K562 (cell line): ENCODE data around the gene CDS1. TPM values are rescaled to one million over a fixed set of nuclear protein-coding genes. Genes with fewer than 3 reads are reported as not detected.
A peak's percentile ranks its signal among the peaks of the same experiment; 100 is the strongest.

Source experiments
- ATAC-seq: fragments of 200-7000 bp; cut with Tn5 transposase; 3 replicates; pipeline ENCODE4 v1.9.1; 2020; ENCODE audit warnings: moderate library complexity
- BruUV-seq: library from RNA; stranded (reverse); fragments of 400-500 nt; replicated peaks from 2 replicates; lab custom pipeline; 2021; lab: Mats Ljungman, UMichigan
- CTCF ChIA-PET: fragments of 300-600 bp; formaldehyde crosslinking; extraction: SDS; loops from one replicate; lab custom pipeline; 2021; ENCODE audit warnings: low intra/inter-chr PET ratio; lab: Yijun Ruan, JAX
- POLR2A ChIA-PET: fragments of 300-600, 350-650 bp; sonication (Branson Sonifier 250); formaldehyde crosslinking; extraction: SDS; loops from one replicate; lab custom pipeline; 2021; ENCODE audit warnings: antibody characterized with exemption, inconsistent platforms; lab: Yijun Ruan, JAX
- DNase-seq, 4 experiments: peaks; one replicate each; pipeline versions ENCODE4 v3.0.0 to v3.0.0-alpha.2; 2011 to 2018; ENCODE audit warnings: low spot score in 3 of 4, mixed read lengths in 3 of 4; ENCODE audit errors: extremely low read depth in 1 of 4
- FAIRE-seq: peaks from 2 replicates; lab custom pipeline; 2011; peaks lifted over from hg19 to GRCh38; lab: Jason Lieb, UNC
- H2AFZ ChIP-seq: 2 replicates; pipeline ENCODE4 v1.6.0; 2011; ENCODE audit warnings: low read depth, low read length, control low read depth, inconsistent platforms
- H3K27ac ChIP-seq: fragments of 200-600 bp; 3 replicates; pipeline ENCODE4 v1.8.0; 2011; ENCODE audit warnings: low read depth, mild to moderate bottlenecking, control low read depth, inconsistent platforms, low read length, moderate library complexity, mixed read lengths; ENCODE audit errors: extremely low read depth
- H3K27me3 ChIP-seq, 2 experiments: fragments of 300-600 bp in 1 of 2; 2 replicates in 1 of 2; 3 replicates in 1 of 2; pipeline versions ENCODE4 v1.6.0 to v1.8.0; 2011; ENCODE audit warnings: inconsistent platforms in 2 of 2, low read length in 2 of 2, mild to moderate bottlenecking in 1 of 2, mixed read lengths in 1 of 2, moderate library complexity in 1 of 2; ENCODE audit not compliant: control insufficient read depth in 2 of 2, insufficient read depth in 2 of 2
- H3K36me3 ChIP-seq: fragments of 300-600 bp; 3 replicates; pipeline ENCODE4 v1.8.0; 2011; ENCODE audit warnings: mild to moderate bottlenecking, low read length, inconsistent platforms; ENCODE audit not compliant: control insufficient read depth, insufficient read depth
- H3K4me1 ChIP-seq, 2 experiments: fragments of 200-600 bp in 1 of 2; replicated peaks in 1 of 2; 2 replicates in 1 of 2; 3 replicates in 1 of 2; pipeline versions ENCODE4 v1.5.1 to v1.8.0; 2011; ENCODE audit warnings: inconsistent platforms in 2 of 2, low read length in 2 of 2, mild to moderate bottlenecking in 1 of 2, mixed read lengths in 1 of 2, moderate library complexity in 1 of 2; ENCODE audit not compliant: control insufficient read depth in 2 of 2, insufficient read depth in 2 of 2
- H3K4me2 ChIP-seq: 2 replicates; pipeline ENCODE4 v1.6.1; 2011; ENCODE audit warnings: low read length, control low read depth, inconsistent platforms, mixed read lengths; ENCODE audit not compliant: insufficient read depth
- H3K4me3 ChIP-seq: fragments of 200-600 bp; sonication (generic), shearing (Covaris generic); 2 replicates; pipeline ENCODE4 v1.5.1; 2016; ENCODE audit warnings: control low read depth, inconsistent platforms
- H3K79me2 ChIP-seq: fragments of 200-600 bp; 3 replicates; pipeline ENCODE4 v1.8.0; 2011; ENCODE audit warnings: low read length, inconsistent platforms; ENCODE audit not compliant: control insufficient read depth, insufficient read depth
- H3K9ac ChIP-seq, 2 experiments: 2 replicates each; pipeline versions ENCODE4 v1.6.0 to v1.6.1; 2011; ENCODE audit warnings: low read depth in 2 of 2, low read length in 2 of 2, control low read depth in 1 of 2, inconsistent platforms in 1 of 2, mild to moderate bottlenecking in 1 of 2, mixed read lengths in 1 of 2; ENCODE audit not compliant: insufficient read depth in 1 of 2
- H3K9me1 ChIP-seq: one replicate; pipeline ENCODE4 v1.6.0; 2011; ENCODE audit warnings: inconsistent platforms, mild to moderate bottlenecking, low read length, moderate library complexity; ENCODE audit not compliant: control insufficient read depth, insufficient read depth
- H3K9me3 ChIP-seq: replicated peaks from 2 replicates; pipeline ENCODE4 v1.5.1; 2011; ENCODE audit warnings: low read depth, low read length, inconsistent platforms; ENCODE audit not compliant: control insufficient read depth, insufficient read depth
- H4K20me1 ChIP-seq: replicated peaks from 2 replicates; pipeline ENCODE4 v1.6.1; 2011; ENCODE audit warnings: low read length, inconsistent platforms, mixed read lengths; ENCODE audit not compliant: control insufficient read depth, insufficient read depth
- CEBPZ ChIP-seq: fragments of 150-350 bp; IDR thresholded peaks from 2 replicates; pipeline ENCODE4 v1.6.1; 2014; ENCODE audit warnings: low read depth, mild to moderate bottlenecking, low read length, borderline replicate concordance
- DACH1 ChIP-seq: fragments of 450-650 bp; IDR thresholded peaks from 2 replicates; pipeline ENCODE4 v1.6.1; 2018; ENCODE audit not compliant: partially characterized antibody
- E2F6 ChIP-seq, 2 experiments: IDR thresholded peaks; 2 replicates each; pipeline ENCODE4 v1.6.1; 2011; ENCODE audit warnings: borderline replicate concordance in 1 of 2, control low read depth in 1 of 2, low read depth in 1 of 2, low read length in 1 of 2, mild to moderate bottlenecking in 1 of 2, mixed read lengths in 1 of 2, moderate library complexity in 1 of 2; ENCODE audit not compliant: insufficient read depth in 1 of 2, insufficient read length in 1 of 2, poor library complexity in 1 of 2, severe bottlenecking in 1 of 2; ENCODE audit errors: extremely low read depth in 1 of 2
- FOS ChIP-seq: IDR thresholded peaks from 3 replicates; pipeline ENCODE4 v1.6.1; 2011; ENCODE audit not compliant: insufficient read length; ENCODE audit errors: extremely low read depth
- L3MBTL2 ChIP-seq: fragments of 450-650 bp; IDR thresholded peaks from 2 replicates; pipeline ENCODE4 v1.6.1; 2016; ENCODE audit warnings: mild to moderate bottlenecking, moderate library complexity
- MAFF ChIP-seq: IDR thresholded peaks from 2 replicates; pipeline ENCODE4 v1.6.1; 2012; ENCODE audit warnings: low read length, improper control_type of control experiment
- MAFG ChIP-seq: fragments of 450-650 bp; conservative IDR thresholded peaks from 2 replicates; pipeline ENCODE4 v1.6.1; 2016; ENCODE audit warnings: missing genetic modification characterization, missing compliant biosample characterization
- MAFK ChIP-seq: IDR thresholded peaks from 2 replicates; pipeline ENCODE4 v1.6.1; 2011; ENCODE audit warnings: low read length, improper control_type of control experiment
- NR3C1 ChIP-seq: sonication (generic); formaldehyde crosslinking; IDR thresholded peaks from 2 replicates; pipeline ENCODE4 v1.8.1; 2022; ENCODE audit warnings: missing genetic modification reagents
- PYGO2 ChIP-seq: fragments of 450-650 bp; IDR thresholded peaks from 2 replicates; pipeline ENCODE4 v1.6.1; 2016; ENCODE audit warnings: mild to moderate bottlenecking, missing genetic modification characterization, moderate library complexity, missing compliant biosample characterization
- SMARCA5 ChIP-seq: fragments of 450-650 bp; IDR thresholded peaks from 2 replicates; pipeline ENCODE4 v1.6.1; 2016
- ZFP30 ChIP-seq: fragments of 250-450 bp; sonication (Bioruptor Pico); IDR thresholded peaks from 2 replicates; pipeline ENCODE4 v1.8.0; 2022; ENCODE audit warnings: moderate library complexity, mild to moderate bottlenecking, inconsistent platforms, borderline replicate concordance
- ZNF143 ChIP-seq: sonication (generic); formaldehyde crosslinking; IDR thresholded peaks from 2 replicates; pipeline ENCODE4 v1.9.0; 2022; ENCODE audit warnings: mild to moderate bottlenecking, missing genetic modification reagents
- ZNF174 ChIP-seq: fragments of 250-450 bp; sonication (Bioruptor Pico); IDR thresholded peaks from 2 replicates; pipeline ENCODE4 v1.4.0; 2020; ENCODE audit warnings: mild to moderate bottlenecking
- ZNF778 ChIP-seq: fragments of 450-650 bp; formaldehyde crosslinking; IDR thresholded peaks from 2 replicates; pipeline ENCODE4 v1.4.0; 2020; ENCODE audit warnings: mild to moderate bottlenecking, moderate library complexity
- WGBS: fragments of 100-300 bp; shearing (Covaris generic); methylation state at CpG from one replicate; pipeline ENCODE4 v1.1.6; 2016; ENCODE audit warnings: low coverage, mixed read lengths; ENCODE audit not compliant: insufficient coverage; ENCODE audit errors: missing lambda C conversion rate; 5-methylcytosine and 5-hydroxymethylcytosine counted together
- in situ Hi-C: fragments of 300-500 bp; cut with MboI; formaldehyde crosslinking; loops from 4 replicates; pipeline ENCODE4 v1.15.0; 2018; ENCODE audit warnings: inconsistent platforms, mixed read lengths
- intact Hi-C: fragments of 100-400 bp; cut with micrococcal nuclease; formaldehyde crosslinking; loops from 2 replicates; pipeline ENCODE4 v1.14.2; 2022
- polyA plus RNA-seq, 8 experiments: library from polyadenylated mRNA; depleted of rRNA in 4 of 8; stranded (reverse) in 5 of 8; unstranded in 3 of 8; fragments of >200 nt; fragmentation: Nextera tagmentation in 2 of 8; fragmentation: Illumina TruSeq in 1 of 8; extraction: Ambion mirVana in 2 of 8; extraction: Trizol in 1 of 8; gene quantifications; 2 replicates each; pipeline versions ENCODE4 v1.2.1 to v1.2.3, GENCODE V29; 2011 to 2014; ENCODE audit warnings: inconsistent platforms in 1 of 8, missing spikeins in 1 of 8
- total RNA-seq, 7 experiments: library from RNA; depleted of rRNA in 6 of 7; stranded (reverse); fragments of >200 nt in 6 of 7; fragmentation: Illumina TruSeq in 2 of 7; extraction: Trizol in 2 of 7; gene quantifications; 2 replicates each; pipeline versions ENCODE4 v1.2.1 to v1.2.3, GENCODE V29; 2011 to 2021; ENCODE audit warnings: low replicate concordance in 1 of 7

Gene CDS1
- total and polyA plus RNA-seq, 9 of the 15 experiments (the other 6 are each of a cell fraction or from before 2014, with no cell fraction given) = 0.04 to 0.42 (median 0.15) TPM

GRCh38 chr4:84597450-84597849 lies 14.5 kb downstream of the CDS1 start:
- DNase-seq = peak in 1 of 4 experiments; percentile 5
- Histone ChIP-seq H4K20me1 (no peaks in the 10 kb centered on the region), H3K27ac (no peak overlapping the region), H3K9ac (no peak overlapping the region), H3K79me2 (no peaks in the 10 kb centered on the region), H3K27me3 (peaks cover 2 to 4% of the 10 kb centered on the region in 2 experiments; a peak in 1 of 5 replicates), H3K9me1 (no peaks in the 10 kb centered on the region), H3K4me3 (no peak overlapping the region), H3K36me3 (no peaks in the 10 kb centered on the region), H3K4me1 (peaks cover 0 to 7% of the 10 kb centered on the region in 2 experiments; a peak in 2 of 5 replicates), H3K9me3 (no peaks in the 10 kb centered on the region), H2AFZ (no peak overlapping the region), H3K4me2 (no peak overlapping the region)
- POLR2A ChIA-PET = interaction anchor here (1.0 kb wide), 1 partner anchor 10 kb away, joined by 3 read pairs; no protein-coding TSS in a partner anchor
- no peak for FAIRE-seq
- in situ Hi-C loops (no loop called here), intact Hi-C loops (no loop called here)
- CTCF ChIA-PET = no interaction called here
- peak; percentile 68 for ATAC-seq
- BruUV-seq = no TSS peak
- WGBS = 6% methylated on average over 4 of the region's 4 CpGs
- no peak for TF ChIP-seq DACH1
- TF ChIP-seq CEBPZ = no peak
- TF ChIP-seq ZNF778 = no peak
- no peak for TF ChIP-seq NR3C1 (CRISPR knock-in tag)
- TF ChIP-seq SMARCA5 = no peak
- no peak for TF ChIP-seq E2F6 (IDR thresholded peaks at IDR 0.05; ENCODE audit: borderline replicate concordance in 1 of 2, extremely low read depth in 1 of 2, insufficient read depth in 1 of 2, insufficient read length in 1 of 2, low read depth in 1 of 2, low read length in 1 of 2, poor library complexity in 1 of 2, severe bottlenecking in 1 of 2)
- peak; percentile 63; the same call in 1 of the 2 replicates for TF ChIP-seq MAFF
- TF ChIP-seq PYGO2 = no peak
- TF ChIP-seq FOS = no peak
- no peak for TF ChIP-seq ZFP30 (CRISPR knock-in tag)
- TF ChIP-seq ZNF143 (CRISPR knock-in tag) = no peak
- peak; percentile 85 for TF ChIP-seq MAFG
- 0 out of 2 replicates have a peak, but pooled peaks have one; percentile 22 for TF ChIP-seq L3MBTL2
- no peak for TF ChIP-seq ZNF174 (CRISPR knock-in tag)
- TF ChIP-seq MAFK = peak; percentile 59
